DND-41 (cell line): Measurements from ENCODE around the gene FST.

ENCODE experiments used
- ATAC-seq: fragments of 200-7000 bp; cut with Tn5 transposase; 3 replicates; pipeline ENCODE4 v1.9.1; 2021; ENCODE audit warnings: low read depth; ENCODE audit not compliant: insufficient read depth
- DNase-seq: peaks from one replicate; pipeline ENCODE4 v3.0.0-alpha.2; 2020
- H2AFZ ChIP-seq: 2 replicates; pipeline ENCODE4 v1.6.0; 2012; ENCODE audit warnings: low read depth, low read length
- H3K27ac ChIP-seq: 2 replicates; pipeline ENCODE4 v1.5.1; 2012; ENCODE audit warnings: low read length, inconsistent platforms
- H3K27me3 ChIP-seq: fragments of 200-600 bp; sonication (generic); 2 replicates; pipeline ENCODE4 v1.6.0; 2012; ENCODE audit warnings: low read length, mild to moderate bottlenecking, inconsistent platforms; ENCODE audit not compliant: insufficient read depth, poor library complexity
- H3K36me3 ChIP-seq: 2 replicates; pipeline ENCODE4 v1.5.1; 2012; ENCODE audit warnings: low read length, inconsistent platforms; ENCODE audit not compliant: insufficient read depth
- H3K4me1 ChIP-seq: 2 replicates; pipeline ENCODE4 v1.5.1; 2012; ENCODE audit warnings: mild to moderate bottlenecking, low read length; ENCODE audit not compliant: insufficient read depth
- H3K4me2 ChIP-seq: 2 replicates; pipeline ENCODE4 v1.6.0; 2012; ENCODE audit warnings: mild to moderate bottlenecking, moderate library complexity, low read length, inconsistent platforms; ENCODE audit not compliant: insufficient read depth
- H3K4me3 ChIP-seq, 2 experiments: fragments of 200-600 bp in 1 of 2; shearing (Covaris generic) in 1 of 2; 2 replicates each; pipeline ENCODE4 v1.5.1; 2012 to 2016; ENCODE audit warnings: inconsistent platforms in 2 of 2, low read length in 2 of 2, mild to moderate bottlenecking in 2 of 2, low read depth in 1 of 2, moderate library complexity in 1 of 2
- H3K79me2 ChIP-seq: 2 replicates; pipeline ENCODE4 v1.6.0; 2012; ENCODE audit warnings: low read length, inconsistent platforms; ENCODE audit not compliant: insufficient read depth
- H3K9ac ChIP-seq: 2 replicates; pipeline ENCODE4 v1.6.0; 2012; ENCODE audit warnings: low read depth, mild to moderate bottlenecking, inconsistent platforms, low read length, moderate library complexity
- H3K9me3 ChIP-seq: 2 replicates; pipeline ENCODE4 v1.5.1; 2012; ENCODE audit warnings: low read length, moderate library complexity, mild to moderate bottlenecking, inconsistent platforms; ENCODE audit not compliant: insufficient read depth, severe bottlenecking
- H4K20me1 ChIP-seq: 2 replicates; pipeline ENCODE4 v1.6.0; 2012; ENCODE audit warnings: low read length; ENCODE audit not compliant: insufficient read depth
- CTCF ChIP-seq: IDR thresholded peaks from 2 replicates; pipeline ENCODE4 v1.5.1; 2012; ENCODE audit warnings: borderline replicate concordance, low read length, moderate library complexity, mild to moderate bottlenecking; ENCODE audit not compliant: poor library complexity, severe bottlenecking; ENCODE audit errors: extremely low read depth
- EZH2 ChIP-seq: IDR thresholded peaks from 3 replicates; pipeline ENCODE4 v1.6.1; 2012; ENCODE audit warnings: borderline replicate concordance, low read depth, mild to moderate bottlenecking, moderate library complexity, low read length, inconsistent platforms; ENCODE audit not compliant: severe bottlenecking

The FST gene

GRCh38 chr5:53438486-53439472, 41.6 kb upstream of the FST start:
- H2AFZ ChIP-seq = no peak overlapping the region
- no peak overlapping the region for H3K9ac ChIP-seq
- no peaks in the 10 kb centered on the region for H3K9me3 ChIP-seq
- H3K4me3 ChIP-seq = no peak overlapping the region
- H3K27me3 ChIP-seq = no peaks in the 10 kb centered on the region
- H3K4me2 ChIP-seq = no peak overlapping the region
- no peak overlapping the region for H3K27ac ChIP-seq
- H4K20me1 ChIP-seq = no peaks in the 10 kb centered on the region
- no peaks in the 10 kb centered on the region for H3K79me2 ChIP-seq
- DNase-seq (no peak), ATAC-seq (no peak)
- TF ChIP-seq CTCF (no peak), EZH2 (no peak)
- H3K4me1 ChIP-seq = no peaks in the 10 kb centered on the region
- H3K36me3 ChIP-seq = no peaks in the 10 kb centered on the region

GRCh38 chr5:53442961-53443360, 37.5 kb upstream of the FST start:
- Histone ChIP-seq H3K4me1 (no peaks in the 10 kb centered on the region), H3K27me3 (no peaks in the 10 kb centered on the region), H4K20me1 (no peaks in the 10 kb centered on the region), H3K36me3 (no peaks in the 10 kb centered on the region), H3K4me2 (no peak overlapping the region), H3K9ac (no peak overlapping the region), H2AFZ (no peak overlapping the region), H3K9me3 (no peaks in the 10 kb centered on the region), H3K27ac (no peak overlapping the region), H3K4me3 (no peak overlapping the region), H3K79me2 (no peaks in the 10 kb centered on the region)
- ATAC-seq (no peak), DNase-seq (no peak)
- TF ChIP-seq EZH2 (no peak), CTCF (no peak)

- Histone ChIP-seq H2AFZ (no peak overlapping the region), H3K79me2 (no peaks in the 10 kb centered on the region), H3K4me3 (no peak overlapping the region), H3K9me3 (no peaks in the 10 kb centered on the region), H3K27ac (no peak overlapping the region), H4K20me1 (no peaks in the 10 kb centered on the region), H3K9ac (no peak overlapping the region), H3K4me1 (no peaks in the 10 kb centered on the region), H3K4me2 (no peak overlapping the region), H3K36me3 (no peaks in the 10 kb centered on the region), H3K27me3 (no peaks in the 10 kb centered on the region)
- no peak for TF ChIP-seq CTCF
- no peak for TF ChIP-seq EZH2
- ATAC-seq (no peak), DNase-seq (no peak)
Observed at GRCh38 chr5:53445569-53445968, 34.9 kb upstream of the FST start.
